Transverse colon (tissue), 3 donors: ENCODE measurements around the gene API5.

Experiments
- POLR2A ChIP-seq: fragments of 450-650 bp; IDR thresholded peaks from one replicate; pipeline ENCODE4 v1.6.1; 2016; ENCODE audit warnings: antibody characterized with exemption, mild to moderate bottlenecking, moderate library complexity
- TF ChIP-seq, protein P1 (sequence below), 5 experiments: fragments of 200-600 bp in 3 of 5; fragments of 450-650 bp in 2 of 5; sonication (generic) in 3 of 5; IDR thresholded peaks; 1 replicate in 2 of 5; 2 replicates in 3 of 5; pipeline ENCODE4 v1.5.1; 2016 to 2017; ENCODE audit warnings: antibody characterized with exemption in 5 of 5, inconsistent platforms in 3 of 5, mild to moderate bottlenecking in 2 of 5, moderate library complexity in 1 of 5

DNA sequence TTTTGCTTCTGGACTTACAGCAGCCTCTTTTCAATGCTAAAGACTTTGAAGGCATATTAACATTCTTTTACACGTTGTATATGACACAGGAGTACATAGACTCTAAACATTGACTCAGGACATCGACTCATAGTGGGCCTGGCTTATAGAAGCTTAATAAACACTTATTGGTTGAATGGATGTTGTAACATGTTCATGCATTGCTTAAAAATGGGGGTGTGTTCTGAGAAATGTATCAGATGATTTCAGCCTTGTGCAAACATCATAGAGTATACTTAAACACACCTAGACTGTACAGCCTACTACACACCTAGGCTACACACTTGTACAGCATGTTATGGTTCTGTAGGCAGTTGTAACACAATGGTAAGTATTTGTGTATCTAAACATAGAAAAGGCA is 64.8 kb downstream of the API5 start:
- TF ChIP-seq, protein P1, sequence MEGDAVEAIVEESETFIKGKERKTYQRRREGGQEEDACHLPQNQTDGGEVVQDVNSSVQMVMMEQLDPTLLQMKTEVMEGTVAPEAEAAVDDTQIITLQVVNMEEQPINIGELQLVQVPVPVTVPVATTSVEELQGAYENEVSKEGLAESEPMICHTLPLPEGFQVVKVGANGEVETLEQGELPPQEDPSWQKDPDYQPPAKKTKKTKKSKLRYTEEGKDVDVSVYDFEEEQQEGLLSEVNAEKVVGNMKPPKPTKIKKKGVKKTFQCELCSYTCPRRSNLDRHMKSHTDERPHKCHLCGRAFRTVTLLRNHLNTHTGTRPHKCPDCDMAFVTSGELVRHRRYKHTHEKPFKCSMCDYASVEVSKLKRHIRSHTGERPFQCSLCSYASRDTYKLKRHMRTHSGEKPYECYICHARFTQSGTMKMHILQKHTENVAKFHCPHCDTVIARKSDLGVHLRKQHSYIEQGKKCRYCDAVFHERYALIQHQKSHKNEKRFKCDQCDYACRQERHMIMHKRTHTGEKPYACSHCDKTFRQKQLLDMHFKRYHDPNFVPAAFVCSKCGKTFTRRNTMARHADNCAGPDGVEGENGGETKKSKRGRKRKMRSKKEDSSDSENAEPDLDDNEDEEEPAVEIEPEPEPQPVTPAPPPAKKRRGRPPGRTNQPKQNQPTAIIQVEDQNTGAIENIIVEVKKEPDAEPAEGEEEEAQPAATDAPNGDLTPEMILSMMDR (IDR thresholded peaks at IDR 0.05): no peak
- TF ChIP-seq POLR2A: no peak
